MM.1S (cell line): ENCODE results near the gene LITAFD.
"Not testable (repeated sequence)": the region's sequence is repeated elsewhere in the genome, so short reads cannot be mapped to it uniquely, and the experiment has no call there.

Experiments
- DNase-seq: peaks from one replicate; pipeline ENCODE4 v3.0.0-alpha.2; 2015
- H2AFZ ChIP-seq: fragments of 300-600 bp; sonication (generic); 2 replicates; pipeline ENCODE4 v1.6.0; 2016; ENCODE audit warnings: antibody characterized with exemption, low read length
- H3F3A ChIP-seq: fragments of 300-600 bp; sonication (generic); 2 replicates; pipeline ENCODE4 v1.6.1; 2016; ENCODE audit warnings: mild to moderate bottlenecking, antibody characterized with exemption, low read length, moderate library complexity, mixed read lengths; ENCODE audit not compliant: insufficient read depth
- H3K27ac ChIP-seq: fragments of 300-600 bp; sonication (generic); 2 replicates; pipeline ENCODE4 v1.5.1; 2016; ENCODE audit warnings: mild to moderate bottlenecking, low read length
- H3K27me3 ChIP-seq: fragments of 300-600 bp; sonication (generic); replicated peaks from 2 replicates; pipeline ENCODE4 v1.6.0; 2016; ENCODE audit warnings: low read length; ENCODE audit not compliant: insufficient read depth
- H3K36me3 ChIP-seq: fragments of 300-600 bp; sonication (generic); replicated peaks from 2 replicates; pipeline ENCODE4 v1.6.1; 2016; ENCODE audit warnings: mild to moderate bottlenecking, low read length, mixed read lengths; ENCODE audit not compliant: insufficient read depth
- H3K4me1 ChIP-seq: fragments of 300-600 bp; sonication (generic); 2 replicates; pipeline ENCODE4 v1.6.1; 2016; ENCODE audit warnings: low read length, mixed read lengths
- H3K4me2 ChIP-seq: fragments of 300-600 bp; sonication (generic); 2 replicates; pipeline ENCODE4 v1.6.0; 2016; ENCODE audit warnings: low read depth, low read length
- H3K4me3 ChIP-seq: fragments of 300-600 bp; sonication (generic); 2 replicates; pipeline ENCODE4 v1.5.1; 2016; ENCODE audit warnings: low read length, mixed read lengths
- H3K79me2 ChIP-seq: fragments of 300-600 bp; sonication (generic); 2 replicates; pipeline ENCODE4 v1.6.1; 2016; ENCODE audit warnings: mixed run types, low read length, mixed read lengths
- H3K9ac ChIP-seq: fragments of 300-600 bp; sonication (generic); 2 replicates; pipeline ENCODE4 v1.6.1; 2016; ENCODE audit warnings: low read length, mixed read lengths
- H3K9me2 ChIP-seq: fragments of 300-600 bp; sonication (generic); replicated peaks from 2 replicates; pipeline ENCODE4 v1.6.1; 2016; ENCODE audit warnings: mild to moderate bottlenecking, low read length, mixed read lengths; ENCODE audit not compliant: insufficient read depth
- H3K9me3 ChIP-seq: fragments of 300-600 bp; sonication (generic); replicated peaks from 2 replicates; pipeline ENCODE4 v1.6.1; 2016; ENCODE audit warnings: mild to moderate bottlenecking, low read length, mixed read lengths; ENCODE audit not compliant: insufficient read depth
- H4K20me1 ChIP-seq: fragments of 300-600 bp; sonication (generic); 2 replicates; pipeline ENCODE4 v1.6.1; 2016; ENCODE audit warnings: mild to moderate bottlenecking, low read length, moderate library complexity, mixed read lengths; ENCODE audit not compliant: insufficient read depth
- EZH2 ChIP-seq: fragments of 300-600 bp; sonication (generic); optimal IDR thresholded peaks from 2 replicates; pipeline ENCODE3; 2017; ENCODE audit warnings: low read depth, mild to moderate bottlenecking, antibody characterized with exemption, low read length, mixed read lengths
- EZH2phosphoT487 ChIP-seq: fragments of 300-600 bp; sonication (generic); IDR thresholded peaks from 2 replicates; pipeline ENCODE4 v1.6.1; 2018; ENCODE audit warnings: antibody characterized with exemption, low read length
- TF ChIP-seq, protein P1 (sequence below): fragments of 300-600 bp; sonication (generic); IDR thresholded peaks from 2 replicates; pipeline ENCODE4 v1.5.1; 2016; ENCODE audit warnings: antibody characterized with exemption, low read length, mixed read lengths

Gene LITAFD

DNA sequence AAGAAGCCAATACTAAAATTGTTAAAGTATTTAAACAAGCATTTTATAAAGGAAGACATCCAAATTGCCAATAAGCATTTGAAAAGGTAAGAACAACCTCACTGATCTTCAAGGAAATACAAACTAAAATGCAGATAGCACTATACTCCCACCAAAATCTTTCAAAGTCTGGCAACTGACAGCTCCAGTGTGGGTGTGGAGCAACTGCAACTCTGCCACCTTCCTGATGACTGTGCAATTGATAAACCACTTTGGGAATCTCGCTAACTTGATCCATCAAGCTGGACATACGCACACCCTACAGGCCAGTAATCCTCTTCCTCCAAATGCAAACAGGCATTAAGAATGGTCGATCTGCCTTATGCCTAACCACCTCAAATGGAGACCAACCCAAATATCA is 31.9 kb downstream of the LITAFD start:
- Histone ChIP-seq H4K20me1 (peaks cover 9% of the 10 kb centered on the region; the same call in 1 of the 2 replicates), H3K4me2 (no peak overlapping the region), H3K4me3 (no peak overlapping the region), H3K79me2 (peaks cover 99% of the 10 kb centered on the region), H3K9me2 (no peaks in the 10 kb centered on the region), H3K9me3 (no peaks in the 10 kb centered on the region), H2AFZ (no peak overlapping the region), H3K36me3 (peaks cover 22% of the 10 kb centered on the region), H3K27ac (no peak overlapping the region), H3K4me1 (no peaks in the 10 kb centered on the region), H3F3A (no peaks in the 10 kb centered on the region), H3K27me3 (no peaks in the 10 kb centered on the region), H3K9ac (no peak overlapping the region)
- no peak for DNase-seq
- TF ChIP-seq, protein P1, sequence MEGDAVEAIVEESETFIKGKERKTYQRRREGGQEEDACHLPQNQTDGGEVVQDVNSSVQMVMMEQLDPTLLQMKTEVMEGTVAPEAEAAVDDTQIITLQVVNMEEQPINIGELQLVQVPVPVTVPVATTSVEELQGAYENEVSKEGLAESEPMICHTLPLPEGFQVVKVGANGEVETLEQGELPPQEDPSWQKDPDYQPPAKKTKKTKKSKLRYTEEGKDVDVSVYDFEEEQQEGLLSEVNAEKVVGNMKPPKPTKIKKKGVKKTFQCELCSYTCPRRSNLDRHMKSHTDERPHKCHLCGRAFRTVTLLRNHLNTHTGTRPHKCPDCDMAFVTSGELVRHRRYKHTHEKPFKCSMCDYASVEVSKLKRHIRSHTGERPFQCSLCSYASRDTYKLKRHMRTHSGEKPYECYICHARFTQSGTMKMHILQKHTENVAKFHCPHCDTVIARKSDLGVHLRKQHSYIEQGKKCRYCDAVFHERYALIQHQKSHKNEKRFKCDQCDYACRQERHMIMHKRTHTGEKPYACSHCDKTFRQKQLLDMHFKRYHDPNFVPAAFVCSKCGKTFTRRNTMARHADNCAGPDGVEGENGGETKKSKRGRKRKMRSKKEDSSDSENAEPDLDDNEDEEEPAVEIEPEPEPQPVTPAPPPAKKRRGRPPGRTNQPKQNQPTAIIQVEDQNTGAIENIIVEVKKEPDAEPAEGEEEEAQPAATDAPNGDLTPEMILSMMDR: no peak
- TF ChIP-seq EZH2: no peak

DNA sequence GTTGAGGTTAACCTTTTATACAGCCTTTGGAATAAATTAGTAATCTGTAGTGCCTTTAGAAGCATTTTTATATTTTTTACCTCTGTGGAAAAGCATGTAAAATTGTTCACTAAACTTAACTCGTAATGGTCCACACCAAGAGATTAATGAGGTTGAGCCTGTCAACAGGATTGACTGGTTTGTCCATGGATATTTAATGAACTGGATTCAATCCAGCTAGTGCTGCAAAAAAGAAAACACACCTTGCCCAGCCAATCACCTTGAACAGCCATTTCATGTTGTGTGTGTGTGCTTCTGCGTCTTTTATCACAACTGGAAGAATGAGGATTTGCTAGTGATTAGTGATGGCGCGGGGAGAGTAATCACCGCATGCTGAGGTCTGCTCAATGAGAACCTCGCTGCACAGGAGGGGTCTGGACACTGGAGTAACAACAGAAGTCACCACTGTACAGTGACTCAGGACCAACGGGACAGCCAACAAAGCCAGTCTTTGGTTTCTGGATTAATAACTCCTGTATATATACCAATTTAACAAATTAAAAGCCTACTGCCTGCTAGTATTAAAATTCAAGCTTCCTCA is 33.7 kb downstream of the LITAFD start:
- Histone ChIP-seq H3K36me3 (peaks cover 35% of the 10 kb centered on the region), H3K4me2 (no peak overlapping the region), H3F3A (no peaks in the 10 kb centered on the region), H4K20me1 (peaks cover 13% of the 10 kb centered on the region; the same call in 1 of the 2 replicates), H3K79me2 (peaks cover 99% of the 10 kb centered on the region), H2AFZ (no peak overlapping the region), H3K4me1 (no peaks in the 10 kb centered on the region), H3K27me3 (no peaks in the 10 kb centered on the region), H3K9ac (no peak overlapping the region), H3K9me3 (no peaks in the 10 kb centered on the region), H3K9me2 (no peaks in the 10 kb centered on the region), H3K4me3 (no peak overlapping the region), H3K27ac (no peak overlapping the region)
- no peak for DNase-seq
- TF ChIP-seq EZH2phosphoT487 (no peak), EZH2 (no peak)
- TF ChIP-seq, protein P1: no peak

GRCh38 chr16:8916541-8917225 is 34.5 kb downstream of the LITAFD start:
- H4K20me1 ChIP-seq: peaks cover 16% of the 10 kb centered on the region
- no peaks in the 10 kb centered on the region for H3K9me2 ChIP-seq
- peaks cover 99% of the 10 kb centered on the region for H3K79me2 ChIP-seq
- no peaks in the 10 kb centered on the region for H3F3A ChIP-seq
- H3K27me3 ChIP-seq: no peaks in the 10 kb centered on the region
- peaks cover 32% of the 10 kb centered on the region for H3K36me3 ChIP-seq
- no peak overlapping the region for H3K9ac ChIP-seq
- H3K27ac ChIP-seq: no peak overlapping the region
- TF ChIP-seq EZH2 (no peak), EZH2phosphoT487 (no peak)
- TF ChIP-seq, protein P1: no peak
- H2AFZ ChIP-seq: no peak overlapping the region
- no peaks in the 10 kb centered on the region for H3K4me1 ChIP-seq
- no peaks in the 10 kb centered on the region for H3K9me3 ChIP-seq
- DNase-seq: no peak
- no peak overlapping the region for H3K4me3 ChIP-seq
- H3K4me2 ChIP-seq: no peak overlapping the region

DNA sequence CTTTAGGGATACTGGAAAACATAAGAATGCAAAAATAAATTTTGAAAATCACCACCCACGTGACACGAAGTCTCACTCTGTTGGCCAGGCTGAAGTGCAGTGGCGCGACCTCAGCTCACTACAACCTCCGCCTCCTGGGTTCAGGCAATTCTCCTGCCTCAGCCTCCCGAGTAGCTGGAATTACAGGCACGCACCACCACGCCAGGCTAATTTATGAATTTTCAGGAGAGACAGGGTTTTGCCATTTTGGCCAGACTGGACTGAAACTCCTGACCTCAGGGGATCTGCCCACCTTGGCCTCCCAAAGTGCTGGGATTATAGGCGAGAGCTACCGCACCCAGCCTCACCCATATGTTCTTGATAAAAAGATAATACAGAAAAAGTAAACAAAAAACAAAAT is 35.2 kb downstream of the LITAFD start:
- not testable (repeated sequence) for H3K4me3 ChIP-seq, H3K27ac ChIP-seq, H3K27me3 ChIP-seq, H3K9ac ChIP-seq, H2AFZ ChIP-seq, H3F3A ChIP-seq, H3K4me2 ChIP-seq, DNase-seq, H3K9me3 ChIP-seq, H3K4me1 ChIP-seq, H3K9me2 ChIP-seq
- Histone ChIP-seq H3K79me2 (peaks cover 99% of the 10 kb centered on the region), H3K36me3 (peaks cover 31% of the 10 kb centered on the region), H4K20me1 (peaks cover 18% of the 10 kb centered on the region)
